Astrocyte of the spinal cord (primary cell): ENCODE measurements around the gene VAPA.

Experiments used
- DNase-seq: peaks from one replicate; pipeline ENCODE4 v3.0.0; 2011; ENCODE audit warnings: low read depth, low spot score
- H3K4me3 ChIP-seq: 2 replicates; pipeline ENCODE4 v1.5.1; 2011; ENCODE audit warnings: low read depth, mild to moderate bottlenecking, low read length, moderate library complexity
- in situ Hi-C: cut with HindIII; loops from 2 replicates; pipeline ENCODE4 v1.10.0; 2017; ENCODE audit warnings: low sequenced_read_pairs
- TF ChIP-seq, protein P1 (sequence below): IDR thresholded peaks from 2 replicates; pipeline ENCODE4 v1.5.1; 2012; ENCODE audit warnings: low read depth, mild to moderate bottlenecking, low read length, inconsistent platforms

VAPA gene

DNA sequence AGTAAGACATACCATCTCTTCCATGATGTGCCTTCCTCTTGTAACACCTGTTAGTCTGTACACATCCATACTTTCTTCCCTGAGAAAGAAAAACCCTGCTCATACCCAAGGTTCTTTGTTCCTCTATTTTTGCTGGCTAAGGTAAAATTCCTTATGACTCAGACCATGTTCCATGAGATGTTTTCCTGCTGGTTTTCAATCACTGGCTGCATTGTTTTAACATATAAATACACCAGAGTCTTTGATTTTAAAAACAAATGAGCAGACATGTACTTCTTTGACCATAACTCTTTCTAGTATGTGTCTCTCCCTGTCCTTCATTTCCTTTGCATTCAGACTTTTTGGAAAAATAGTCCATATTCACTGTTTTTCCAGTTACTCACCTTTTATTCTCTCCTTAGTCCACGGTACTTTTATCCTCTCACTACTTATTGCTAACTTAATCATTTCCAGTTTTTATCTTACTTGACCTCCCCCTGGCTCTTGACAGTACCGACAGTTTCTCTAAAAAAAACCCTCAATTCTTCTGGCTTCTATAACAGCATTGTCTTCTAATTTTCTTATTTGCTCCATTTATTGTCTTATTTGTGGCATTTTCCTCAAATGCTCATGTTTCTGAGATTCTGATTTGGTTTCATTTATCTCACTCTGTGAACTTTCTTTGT, 4.3 kb downstream of the VAPA start:
- no peak overlapping the region for H3K4me3 ChIP-seq
- DNase-seq, result peak; percentile 63
- TF ChIP-seq, protein P1, sequence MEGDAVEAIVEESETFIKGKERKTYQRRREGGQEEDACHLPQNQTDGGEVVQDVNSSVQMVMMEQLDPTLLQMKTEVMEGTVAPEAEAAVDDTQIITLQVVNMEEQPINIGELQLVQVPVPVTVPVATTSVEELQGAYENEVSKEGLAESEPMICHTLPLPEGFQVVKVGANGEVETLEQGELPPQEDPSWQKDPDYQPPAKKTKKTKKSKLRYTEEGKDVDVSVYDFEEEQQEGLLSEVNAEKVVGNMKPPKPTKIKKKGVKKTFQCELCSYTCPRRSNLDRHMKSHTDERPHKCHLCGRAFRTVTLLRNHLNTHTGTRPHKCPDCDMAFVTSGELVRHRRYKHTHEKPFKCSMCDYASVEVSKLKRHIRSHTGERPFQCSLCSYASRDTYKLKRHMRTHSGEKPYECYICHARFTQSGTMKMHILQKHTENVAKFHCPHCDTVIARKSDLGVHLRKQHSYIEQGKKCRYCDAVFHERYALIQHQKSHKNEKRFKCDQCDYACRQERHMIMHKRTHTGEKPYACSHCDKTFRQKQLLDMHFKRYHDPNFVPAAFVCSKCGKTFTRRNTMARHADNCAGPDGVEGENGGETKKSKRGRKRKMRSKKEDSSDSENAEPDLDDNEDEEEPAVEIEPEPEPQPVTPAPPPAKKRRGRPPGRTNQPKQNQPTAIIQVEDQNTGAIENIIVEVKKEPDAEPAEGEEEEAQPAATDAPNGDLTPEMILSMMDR, result no peak
- in situ Hi-C loops, result no loop called here

DNA sequence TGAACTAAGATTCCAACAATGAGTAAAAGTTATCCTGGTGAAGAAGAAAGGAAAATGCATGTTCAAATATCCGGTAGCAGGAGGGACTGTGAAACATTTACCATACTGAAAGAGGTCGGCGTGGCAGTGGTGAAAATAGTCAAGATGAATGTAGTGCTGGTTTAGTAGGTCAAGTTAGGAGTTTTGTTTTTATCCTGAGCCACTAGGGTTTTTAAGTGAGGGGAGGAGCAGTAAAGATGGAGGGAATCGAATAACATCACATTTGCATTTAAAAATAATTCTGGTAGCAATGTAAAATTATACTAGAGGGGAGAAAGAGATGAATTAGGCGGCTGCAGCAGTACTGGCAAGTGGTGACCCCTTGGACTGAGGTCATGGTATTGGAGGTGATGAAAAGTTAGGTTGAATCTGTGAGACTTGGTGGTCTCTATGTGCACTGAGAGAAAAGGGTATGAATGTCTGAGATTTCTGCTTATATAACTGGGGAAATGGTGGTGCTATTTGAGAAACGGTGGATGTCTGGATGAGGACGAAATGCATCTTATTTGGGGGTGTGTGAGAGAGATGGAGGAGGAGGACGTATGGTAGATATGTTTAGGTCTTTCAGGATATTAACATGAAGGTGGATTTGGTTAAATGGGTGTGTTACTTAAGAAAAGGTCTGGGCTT, 5.9 kb downstream of the VAPA start:
- DNase-seq, result no peak
- in situ Hi-C loops, result no loop called here
- no peak overlapping the region for H3K4me3 ChIP-seq
- TF ChIP-seq, protein P1, result no peak

DNA sequence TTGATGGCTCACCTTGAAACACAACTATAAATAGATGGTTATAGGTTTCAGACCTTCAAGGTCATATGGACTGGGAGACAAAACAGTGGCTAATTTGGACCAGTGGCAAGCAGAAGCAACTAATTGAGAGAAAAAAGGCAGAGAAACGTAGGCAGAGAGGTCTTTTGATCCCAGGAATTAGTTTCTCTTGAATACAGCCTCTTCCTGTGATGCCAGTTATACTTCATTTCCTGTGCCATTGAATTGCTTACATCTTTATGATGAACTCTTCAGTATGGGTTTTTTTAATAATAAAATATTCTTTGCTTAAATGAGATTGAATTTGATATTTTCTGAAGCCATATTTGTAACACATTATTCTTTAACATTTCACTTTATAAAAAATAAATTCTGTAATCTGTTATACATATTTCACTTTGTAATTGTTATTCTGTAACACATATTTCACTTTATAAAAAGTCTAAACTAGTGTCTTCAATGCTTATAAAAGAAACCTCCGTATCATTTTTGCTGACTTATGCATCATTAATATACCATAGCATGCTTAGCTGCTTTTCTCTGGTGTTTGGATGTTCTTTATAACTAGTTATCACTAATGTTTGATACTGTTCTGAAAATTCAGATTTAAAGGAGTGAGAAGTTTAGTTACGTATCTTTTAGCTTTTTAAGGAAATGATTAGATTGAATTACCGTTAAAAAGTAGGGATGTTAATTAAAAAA, 8.9 kb downstream of the VAPA start:
- in situ Hi-C loops, result no loop called here
- DNase-seq, result no peak
- no peak overlapping the region for H3K4me3 ChIP-seq

DNA sequence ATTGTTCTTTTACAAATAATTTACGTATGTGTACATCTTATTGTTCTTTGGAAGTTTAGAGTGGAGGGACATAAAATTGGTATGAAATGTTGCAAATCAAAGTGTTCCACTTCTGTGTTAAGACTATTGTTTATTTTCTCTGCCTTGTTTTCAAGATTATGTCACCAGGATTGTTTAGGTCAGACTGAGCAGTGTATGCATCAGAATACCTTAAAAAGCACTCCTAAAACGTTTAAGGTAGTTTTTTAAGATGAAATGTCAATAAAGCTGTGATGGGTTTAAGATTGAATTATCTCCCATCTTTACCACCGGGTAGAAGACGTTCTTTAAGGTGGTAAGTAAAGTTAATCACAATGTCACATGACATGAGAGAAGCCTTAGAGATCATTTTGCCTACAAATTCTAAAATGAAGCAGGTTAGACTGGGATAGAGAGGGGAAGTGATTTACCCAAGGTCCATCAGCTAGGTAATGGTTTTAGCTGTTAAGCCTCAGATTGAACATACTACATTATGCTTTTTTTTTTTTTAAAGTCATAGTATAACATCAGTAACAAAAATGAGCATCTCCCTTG, 10.6 kb downstream of the VAPA start:
- in situ Hi-C loops, result no loop called here
- TF ChIP-seq, protein P1, result no peak
- no peak for DNase-seq
- H3K4me3 ChIP-seq, result no peak overlapping the region

More for the DNA sequence above, 8.9 kb downstream of the VAPA start:
- TF ChIP-seq, protein P1, result no peak

DNA sequence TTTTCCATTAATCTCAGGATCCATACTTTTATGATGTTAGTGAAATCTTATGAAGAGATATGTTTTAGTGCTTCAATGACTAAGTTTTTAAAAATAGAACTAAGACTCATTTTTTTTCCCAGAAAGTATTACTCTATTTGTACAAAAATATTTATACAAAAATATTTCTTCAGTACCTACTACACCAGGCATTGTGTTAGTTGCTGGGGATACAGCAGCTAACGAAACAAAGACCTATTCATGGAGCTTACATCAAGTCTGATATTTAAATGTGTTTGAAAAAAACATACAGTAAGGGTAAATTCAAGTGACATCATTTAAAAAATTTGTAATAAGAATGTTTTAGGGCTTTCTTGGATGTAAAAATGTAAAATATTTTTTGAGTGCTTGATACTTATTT, 11.6 kb downstream of the VAPA start:
- in situ Hi-C loops, result no loop called here
- TF ChIP-seq, protein P1, result no peak
- DNase-seq, result peak; percentile 42
- no peak overlapping the region for H3K4me3 ChIP-seq

DNA sequence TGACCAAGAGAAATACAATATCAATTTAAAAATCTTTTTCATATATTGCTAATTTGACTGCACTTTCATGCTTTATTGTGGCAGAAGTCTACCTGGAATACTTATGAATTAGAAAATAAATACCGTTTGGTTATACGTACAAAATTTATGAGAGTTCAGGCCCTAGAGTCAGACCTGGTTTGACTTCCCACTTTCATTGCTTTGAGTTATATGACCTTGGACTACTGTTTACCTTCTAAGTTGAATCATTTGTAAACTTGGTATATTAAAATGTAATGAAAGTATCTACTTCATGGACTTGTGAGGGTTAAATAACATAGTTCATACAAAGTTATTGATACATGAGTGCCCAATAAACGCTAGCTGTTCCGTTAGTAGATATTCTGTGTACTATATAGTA, 12.0 kb downstream of the VAPA start:
- TF ChIP-seq, protein P1, result no peak
- no peak overlapping the region for H3K4me3 ChIP-seq
- in situ Hi-C loops, result no loop called here
- DNase-seq, result no peak
